SK-N-SH treated with all-trans-retinoic acid at 6 μM for 48 hours (cell line): ENCODE results near the gene ZC3H7B.
A peak's percentile ranks its signal among the peaks of the same experiment; 100 is the strongest.

ENCODE experiments used
- ATAC-seq: fragments of 200-7000 bp; cut with Tn5 transposase; 3 replicates; pipeline ENCODE4 v1.9.1; 2020; ENCODE audit warnings: mild to moderate bottlenecking, moderate library complexity
- ARNTL ChIP-seq: fragments of 450-650 bp; formaldehyde crosslinking; IDR thresholded peaks from 2 replicates; pipeline ENCODE4 v1.5.0; 2020; ENCODE audit warnings: low read depth, mild to moderate bottlenecking, moderate library complexity, borderline replicate concordance
- CREB5 ChIP-seq: fragments of 250-450 bp; sonication (Bioruptor Pico); IDR thresholded peaks from 2 replicates; pipeline ENCODE4 v1.5.1; 2020; ENCODE audit warnings: low read depth, mild to moderate bottlenecking, moderate library complexity
- CSDC2 ChIP-seq: fragments of 250-450 bp; sonication (Bioruptor Pico); IDR thresholded peaks from 2 replicates; pipeline ENCODE4 v1.5.0; 2020; ENCODE audit warnings: mild to moderate bottlenecking, moderate library complexity
- CSRNP3 ChIP-seq: fragments of 250-450 bp; sonication (Bioruptor Pico); IDR thresholded peaks from 2 replicates; pipeline ENCODE4 v1.5.1; 2021; ENCODE audit warnings: mild to moderate bottlenecking, moderate library complexity
- ESRRG ChIP-seq: fragments of 250-450 bp; sonication (Bioruptor Pico); IDR thresholded peaks from 2 replicates; pipeline ENCODE4 v1.6.1; 2021; ENCODE audit warnings: mild to moderate bottlenecking
- GLIS3 ChIP-seq: fragments of 250-450 bp; sonication (Bioruptor Pico); IDR thresholded peaks from 2 replicates; pipeline ENCODE4 v1.5.0; 2020; ENCODE audit warnings: mild to moderate bottlenecking, moderate library complexity
- ISL1 ChIP-seq: fragments of 250-450 bp; sonication (Bioruptor Pico); IDR thresholded peaks from 2 replicates; pipeline ENCODE4 v2.1.2; 2022; ENCODE audit warnings: mild to moderate bottlenecking, moderate library complexity
- OSR1 ChIP-seq: fragments of 250-450 bp; sonication (Bioruptor Pico); IDR thresholded peaks from 2 replicates; pipeline ENCODE4 v1.8.0; 2022; ENCODE audit warnings: moderate library complexity, mild to moderate bottlenecking, inconsistent platforms
- PATZ1 ChIP-seq: fragments of 250-450 bp; sonication (Bioruptor Pico); IDR thresholded peaks from 2 replicates; pipeline ENCODE4 v1.8.0; 2020; ENCODE audit warnings: mild to moderate bottlenecking, moderate library complexity, borderline replicate concordance
- POU6F1 ChIP-seq: fragments of 250-450 bp; sonication (Bioruptor Pico); IDR thresholded peaks from 2 replicates; pipeline ENCODE4 v1.8.0; 2021; ENCODE audit warnings: low read depth, mild to moderate bottlenecking, moderate library complexity, borderline replicate concordance
- RARB ChIP-seq: fragments of 250-450 bp; sonication (Bioruptor Pico); IDR thresholded peaks from 2 replicates; pipeline ENCODE4 v1.8.0; 2021; ENCODE audit warnings: mild to moderate bottlenecking, moderate library complexity
- TCF4 ChIP-seq: fragments of 250-450 bp; sonication (Bioruptor Pico); IDR thresholded peaks from 2 replicates; pipeline ENCODE4 v1.8.0; 2021; ENCODE audit warnings: mild to moderate bottlenecking, moderate library complexity, borderline replicate concordance
- TOX ChIP-seq: fragments of 250-450 bp; sonication (Bioruptor Pico); IDR thresholded peaks from 2 replicates; pipeline ENCODE4 v1.8.0; 2021; ENCODE audit warnings: mild to moderate bottlenecking, moderate library complexity, borderline replicate concordance
- TSHZ2 ChIP-seq: fragments of 250-450 bp; sonication (Bioruptor Pico); IDR thresholded peaks from 2 replicates; pipeline ENCODE4 v1.5.0; 2020; ENCODE audit warnings: mild to moderate bottlenecking, moderate library complexity
- ZC3H10 ChIP-seq: fragments of 250-450 bp; sonication (Bioruptor Pico); IDR thresholded peaks from 2 replicates; pipeline ENCODE4 v1.5.1; 2021; ENCODE audit warnings: mild to moderate bottlenecking, moderate library complexity
- ZFP3 ChIP-seq: fragments of 250-450 bp; sonication (Bioruptor Pico); IDR thresholded peaks from 2 replicates; pipeline ENCODE4 v1.5.0; 2020; ENCODE audit warnings: mild to moderate bottlenecking, moderate library complexity
- ZFP30 ChIP-seq: fragments of 450-650 bp; formaldehyde crosslinking; IDR thresholded peaks from 2 replicates; pipeline ENCODE4 v1.5.0; 2022; ENCODE audit warnings: mild to moderate bottlenecking, moderate library complexity
- ZNF565 ChIP-seq: fragments of 450-650 bp; formaldehyde crosslinking; conservative IDR thresholded peaks from 2 replicates; pipeline ENCODE4 v1.5.0; 2020; ENCODE audit warnings: low read depth, mild to moderate bottlenecking, moderate library complexity
- ZNF70 ChIP-seq: fragments of 450-650 bp; formaldehyde crosslinking; IDR thresholded peaks from 2 replicates; pipeline ENCODE4 v1.5.0; 2020; ENCODE audit warnings: mild to moderate bottlenecking, moderate library complexity
- ZNF8 ChIP-seq: fragments of 450-650 bp; formaldehyde crosslinking; IDR thresholded peaks from 2 replicates; pipeline ENCODE4 v1.5.0; 2020; ENCODE audit warnings: mild to moderate bottlenecking, moderate library complexity

ZC3H7B gene

GRCh38 chr22:41286639-41287091 lies 14.7 kb upstream of the ZC3H7B start:
- ATAC-seq = no peak; the same call in 2 of the 3 replicates
- no peak for TF ChIP-seq CSDC2 (CRISPR knock-in tag)
- TF ChIP-seq GLIS3 = no peak
- no peak for TF ChIP-seq OSR1 (CRISPR knock-in tag)
- TF ChIP-seq ZFP30 (CRISPR knock-in tag) = no peak
- no peak for TF ChIP-seq TOX (CRISPR knock-in tag)
- TF ChIP-seq ARNTL (CRISPR knock-in tag) = no peak
- TF ChIP-seq ISL1 (CRISPR knock-in tag) = no peak
- no peak for TF ChIP-seq RARB (CRISPR knock-in tag)
- no peak for TF ChIP-seq CREB5 (CRISPR knock-in tag)
- no peak for TF ChIP-seq TSHZ2
- no peak for TF ChIP-seq ESRRG (CRISPR knock-in tag)
- no peak for TF ChIP-seq ZFP3 (CRISPR knock-in tag)
- TF ChIP-seq ZC3H10 = no peak
- no peak for TF ChIP-seq ZNF70 (CRISPR knock-in tag)
- no peak for TF ChIP-seq TCF4 (CRISPR knock-in tag)
- TF ChIP-seq PATZ1 = no peak
- TF ChIP-seq CSRNP3 (CRISPR knock-in tag) = no peak
- TF ChIP-seq ZNF8 (CRISPR knock-in tag) = no peak

- TF ChIP-seq RARB (CRISPR knock-in tag) = 0 out of 2 replicates have a peak, but pooled peaks have one; percentile 45
- TF ChIP-seq ZFP3 (CRISPR knock-in tag) = no peak
- ATAC-seq = peak; percentile 43
Measured at GRCh38 chr22:41288245-41288946, 12.9 kb upstream of the ZC3H7B start.

- no peak for ATAC-seq
- TF ChIP-seq POU6F1 (no peak), ESRRG (CRISPR knock-in tag) (no peak), TSHZ2 (no peak), TCF4 (CRISPR knock-in tag) (no peak), ZC3H10 (no peak), GLIS3 (no peak), CSRNP3 (CRISPR knock-in tag) (no peak), OSR1 (CRISPR knock-in tag) (no peak), ZNF70 (CRISPR knock-in tag) (no peak), ZNF565 (CRISPR knock-in tag) (no peak), ZNF8 (CRISPR knock-in tag) (no peak), TOX (CRISPR knock-in tag) (no peak), ARNTL (CRISPR knock-in tag) (no peak), RARB (CRISPR knock-in tag) (no peak), ISL1 (CRISPR knock-in tag) (no peak)
Measured at GRCh38 chr22:41289671-41290070, 11.7 kb upstream of the ZC3H7B start.
